Mammary microvascular endothelial cell (primary cell): ENCODE measurements around the gene NDOR1. TPM values are rescaled to one million over a fixed set of nuclear protein-coding genes. Genes with fewer than 3 reads are reported as not detected.

Experiments
- total RNA-seq: library from RNA; depleted of rRNA; stranded (reverse); fragments of >200 nt; gene quantifications from 2 replicates; pipeline ENCODE4 v1.2.3, GENCODE V29; 2015

Gene NDOR1
- total RNA-seq, result 13.4 and 16.6 TPM in 2 replicates

GRCh38 chr9:137205126-137206069 is at the start of gene NDOR1, which contains the start of gene TMEM203:
NDOR1 (plus strand) TSS chr9:137205700; CDS start chr9:137205778, 78 bp downstream.
TMEM203 (minus strand) TSS chr9:137205648; CDS start chr9:137205414, 234 bp downstream.

GRCh38 chr9:137169896-137170358 is 35.6 kb upstream of the NDOR1 start, which contains the start of gene LRRC26:
LRRC26 (minus strand) TSS chr9:137170051; CDS start chr9:137169943, 108 bp downstream.

GRCh38 chr9:137188490-137189296 is 16.8 kb upstream of the NDOR1 start, which contains the start of the genes ANAPC2 and SSNA1:
ANAPC2 (minus strand) TSS chr9:137188560; CDS start chr9:137188532, 28 bp downstream.
SSNA1 (plus strand) TSS chr9:137188676; CDS start chr9:137188727, 51 bp downstream.

GRCh38 chr9:137200311-137201204 is 4.9 kb upstream of the NDOR1 start, which contains the start of gene TPRN:
TPRN (minus strand) TSS chr9:137200741; CDS start chr9:137200711, 30 bp downstream.

GRCh38 chr9:137222190-137223077 is 16.9 kb downstream of the NDOR1 start, which contains the start of gene RNF208:
RNF208 (minus strand) TSS chr9:137222240; CDS start chr9:137221212, 1,028 bp downstream.

GRCh38 chr9:137224830-137225694 is 19.6 kb downstream of the NDOR1 start, which contains the start of gene CYSRT1:
CYSRT1 (plus strand) TSS chr9:137225174; CDS start chr9:137225622, 448 bp downstream.

GRCh38 chr9:137227054-137227852 is 21.8 kb downstream of the NDOR1 start, which contains the start of gene RNF224:
RNF224 (plus strand) TSS chr9:137227502; CDS start chr9:137228336, 834 bp downstream.

GRCh38 chr9:137230705-137231371 is 25.3 kb downstream of the NDOR1 start, which contains the start of gene SLC34A3:
SLC34A3 (plus strand) TSS chr9:137230901; CDS start chr9:137231703, 802 bp downstream.

GRCh38 chr9:137240841-137241489 is 35.5 kb downstream of the NDOR1 start, which contains the start of gene TUBB4B:
TUBB4B (plus strand) TSS chr9:137241287; CDS start chr9:137241361, 74 bp downstream.

GRCh38 chr9:137251194-137251461 is 45.6 kb downstream of the NDOR1 start, which contains the start of gene STPG3:
STPG3 (plus strand) TSS chr9:137251286; CDS start chr9:137251287, 1 bp downstream.

GRCh38 chr9:137254624-137255447 is 49.3 kb downstream of the NDOR1 start, which contains the start of gene NELFB:
NELFB (plus strand) TSS chr9:137255327.

Other genes with a start within 250 kb of the NDOR1 start
- not detected in 2 replicates for gene PTGDS, start 228.2 kb upstream of the NDOR1 start, total RNA-seq
- gene LCNL1, start 222.7 kb upstream of the NDOR1 start, total RNA-seq, result not detected in 2 replicates
- 53.2 and 65.9 TPM in 2 replicates for gene PAXX, start 213.3 kb upstream of the NDOR1 start, total RNA-seq
- gene CLIC3, start 209.1 kb upstream of the NDOR1 start, total RNA-seq, result 0.40 TPM in 1 of 2 replicates, not detected in the other
- gene ABCA2, start 177.5 kb upstream of the NDOR1 start, total RNA-seq, result 6.9 and 7.3 TPM in 2 replicates
- not detected in 2 replicates for gene FUT7, start 173.6 kb upstream of the NDOR1 start, total RNA-seq
- gene NPDC1, start 159.5 kb upstream of the NDOR1 start, total RNA-seq, result 67.3 and 71.1 TPM in 2 replicates
- gene ENTPD2, start 151.6 kb upstream of the NDOR1 start, total RNA-seq, result not detected in 2 replicates
- gene SAPCD2, start 135.1 kb upstream of the NDOR1 start, total RNA-seq, result 28.1 and 30.2 TPM in 2 replicates
- gene UAP1L1, start 128.2 kb upstream of the NDOR1 start, total RNA-seq, result 21.9 and 23.0 TPM in 2 replicates
- gene MAN1B1, start 118.7 kb upstream of the NDOR1 start, total RNA-seq, result 69.4 and 75.7 TPM in 2 replicates
- gene DPP7, start 91.0 kb upstream of the NDOR1 start, total RNA-seq, result 88.5 and 107 TPM in 2 replicates
- gene GRIN1, start 66.5 kb upstream of the NDOR1 start, total RNA-seq, result not detected in 2 replicates
- gene LRRC26, start 35.6 kb upstream of the NDOR1 start, total RNA-seq, result not detected in 2 replicates
- gene TMEM210, start 33.6 kb upstream of the NDOR1 start, total RNA-seq, result not detected in 2 replicates
- 17.6 and 25.1 TPM in 2 replicates for gene ANAPC2, start 17.1 kb upstream of the NDOR1 start, total RNA-seq
- gene SSNA1, start 17.0 kb upstream of the NDOR1 start, total RNA-seq, result 127 and 150 TPM in 2 replicates
- gene TPRN, start 5.0 kb upstream of the NDOR1 start, total RNA-seq, result 6.9 and 7.7 TPM in 2 replicates
- gene TMEM203, start 52 bp upstream of the NDOR1 start, total RNA-seq, result 36.2 and 39.1 TPM in 2 replicates
- gene RNF208, start 16.5 kb downstream of the NDOR1 start, total RNA-seq, result not detected in 2 replicates
- 0.20 and 0.25 TPM in 2 replicates for gene CYSRT1, start 19.5 kb downstream of the NDOR1 start, total RNA-seq
- not detected in 2 replicates for gene RNF224, start 21.8 kb downstream of the NDOR1 start, total RNA-seq
- not detected in 2 replicates for gene SLC34A3, start 25.2 kb downstream of the NDOR1 start, total RNA-seq
- 1,008 and 1,079 TPM in 2 replicates for gene TUBB4B, start 35.6 kb downstream of the NDOR1 start, total RNA-seq
- gene STPG3, start 45.6 kb downstream of the NDOR1 start, total RNA-seq, result not detected in 2 replicates
- 54.6 and 68.4 TPM in 2 replicates for gene NELFB, start 49.6 kb downstream of the NDOR1 start, total RNA-seq
- 41.4 and 44.7 TPM in 2 replicates for gene TOR4A, start 72.0 kb downstream of the NDOR1 start, total RNA-seq
- 35.8 and 43.9 TPM in 2 replicates for gene NRARP, start 96.6 kb downstream of the NDOR1 start, total RNA-seq
- 7.2 and 8.2 TPM in 2 replicates for gene EXD3, start 217.5 kb downstream of the NDOR1 start, total RNA-seq
- 0.07 TPM in 1 of 2 replicates, not detected in the other for gene NOXA1, start 217.7 kb downstream of the NDOR1 start, total RNA-seq
- gene ENTPD8, start 235.7 kb downstream of the NDOR1 start, total RNA-seq, result 0.05 and 1.5 TPM in 2 replicates